Gastrocnemius medialis (tissue), 4 donors: Measurements from ENCODE around the gene KIAA0930.
"Not testable (repeated sequence)": the region's sequence is repeated elsewhere in the genome, so short reads cannot be mapped to it uniquely, and the experiment has no call there.

Source experiments
- POLR2A ChIP-seq, 2 donors: fragments of 450-650 bp; IDR thresholded peaks; one replicate each; pipeline ENCODE4 v1.6.1; 2017; ENCODE audit warnings: antibody characterized with exemption in 2 of 2, mild to moderate bottlenecking in 2 of 2, moderate library complexity in 2 of 2
- TF ChIP-seq, protein P1 (sequence below), 5 experiments: fragments of 450-650 bp in 3 of 5; fragments of 200-600 bp in 2 of 5; sonication (generic) in 2 of 5; IDR thresholded peaks in 4 of 5; conservative IDR thresholded peaks in 1 of 5; 1 replicate in 4 of 5; 2 replicates in 1 of 5; pipeline ENCODE4 v1.5.1; 2016 to 2019; ENCODE audit warnings: antibody characterized with exemption in 5 of 5, mild to moderate bottlenecking in 3 of 5, moderate library complexity in 3 of 5

DNA sequence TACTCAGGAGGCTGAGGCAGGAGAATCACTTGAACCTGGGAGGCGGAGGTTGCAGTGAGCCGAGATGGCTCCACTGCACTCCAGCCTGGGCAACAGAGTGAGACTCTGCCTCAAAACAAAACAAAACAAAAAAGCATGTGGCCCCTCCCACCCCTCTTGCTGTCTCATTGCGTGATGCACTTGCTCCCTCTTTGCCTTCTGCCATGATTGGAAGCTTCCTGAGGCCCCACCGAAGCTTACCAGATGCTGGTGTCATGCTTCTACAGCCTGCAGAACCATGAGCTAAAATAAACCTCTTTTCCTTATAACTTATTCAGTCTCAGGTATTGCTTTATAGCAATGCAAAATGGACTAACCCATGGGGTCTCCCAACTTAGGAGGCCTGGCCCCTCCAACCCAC lies 17.2 kb upstream of the KIAA0930 start:
- TF ChIP-seq, protein P1, sequence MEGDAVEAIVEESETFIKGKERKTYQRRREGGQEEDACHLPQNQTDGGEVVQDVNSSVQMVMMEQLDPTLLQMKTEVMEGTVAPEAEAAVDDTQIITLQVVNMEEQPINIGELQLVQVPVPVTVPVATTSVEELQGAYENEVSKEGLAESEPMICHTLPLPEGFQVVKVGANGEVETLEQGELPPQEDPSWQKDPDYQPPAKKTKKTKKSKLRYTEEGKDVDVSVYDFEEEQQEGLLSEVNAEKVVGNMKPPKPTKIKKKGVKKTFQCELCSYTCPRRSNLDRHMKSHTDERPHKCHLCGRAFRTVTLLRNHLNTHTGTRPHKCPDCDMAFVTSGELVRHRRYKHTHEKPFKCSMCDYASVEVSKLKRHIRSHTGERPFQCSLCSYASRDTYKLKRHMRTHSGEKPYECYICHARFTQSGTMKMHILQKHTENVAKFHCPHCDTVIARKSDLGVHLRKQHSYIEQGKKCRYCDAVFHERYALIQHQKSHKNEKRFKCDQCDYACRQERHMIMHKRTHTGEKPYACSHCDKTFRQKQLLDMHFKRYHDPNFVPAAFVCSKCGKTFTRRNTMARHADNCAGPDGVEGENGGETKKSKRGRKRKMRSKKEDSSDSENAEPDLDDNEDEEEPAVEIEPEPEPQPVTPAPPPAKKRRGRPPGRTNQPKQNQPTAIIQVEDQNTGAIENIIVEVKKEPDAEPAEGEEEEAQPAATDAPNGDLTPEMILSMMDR (IDR thresholded peaks at IDR 0.05 in 4 of 5, conservative IDR thresholded peaks at IDR 0.05 in 1 of 5) = not testable (repeated sequence)
- not testable (repeated sequence) for TF ChIP-seq POLR2A (IDR thresholded peaks at IDR 0.05)
